Spleen (tissue), 11 donors: ENCODE data around the gene RUFY1. TPM values are rescaled to one million over a fixed set of nuclear protein-coding genes. Genes with fewer than 3 reads are reported as not detected.

Experiments
- DNase-seq: peaks from one replicate; pipeline ENCODE4 v3.0.0-alpha.2; 2020
- H3K27ac ChIP-seq, 8 donors: fragments of 200-600 bp; sonication (generic) in 7 of 8; 1 replicate in 4 of 8; 2 replicates in 4 of 8; pipeline versions ENCODE4 v1.5.0 to v1.8.0; 2016 to 2021; ENCODE audit warnings: inconsistent platforms in 4 of 8, mild to moderate bottlenecking in 4 of 8, moderate library complexity in 1 of 8
- H3K27me3 ChIP-seq, 7 donors: fragments of 200-600 bp; sonication (generic) in 6 of 7; replicated peaks in 1 of 7; 1 replicate in 4 of 7; 2 replicates in 3 of 7; pipeline versions ENCODE4 v1.5.0 to v1.8.0; 2016 to 2021; ENCODE audit warnings: inconsistent platforms in 3 of 7, mild to moderate bottlenecking in 1 of 7
- H3K36me3 ChIP-seq, 6 donors: fragments of 200-600 bp; sonication (generic) in 5 of 6; 1 replicate in 4 of 6; 2 replicates in 2 of 6; pipeline versions ENCODE4 v1.5.0 to v1.8.0; 2016 to 2021; ENCODE audit warnings: inconsistent platforms in 2 of 6
- H3K4me1 ChIP-seq, 6 donors: fragments of 200-600 bp; sonication (generic) in 5 of 6; 1 replicate in 3 of 6; 2 replicates in 3 of 6; pipeline versions ENCODE4 v1.5.0 to v1.8.0; 2016 to 2021; ENCODE audit warnings: inconsistent platforms in 3 of 6
- H3K4me3 ChIP-seq, 8 donors: fragments of 200-600 bp; sonication (generic) in 7 of 8; 1 replicate in 4 of 8; 2 replicates in 4 of 8; pipeline versions ENCODE4 v1.5.0 to v1.8.0; 2016 to 2021; ENCODE audit warnings: inconsistent platforms in 4 of 8, mild to moderate bottlenecking in 4 of 8, moderate library complexity in 2 of 8
- H3K9me3 ChIP-seq, 8 donors: fragments of 200-600 bp; sonication (generic) in 7 of 8; 1 replicate in 4 of 8; 2 replicates in 4 of 8; pipeline versions ENCODE4 v1.5.0 to v1.8.0; 2016 to 2021; ENCODE audit warnings: inconsistent platforms in 4 of 8
- POLR2A ChIP-seq, 3 donors: fragments of 450-650 bp; IDR thresholded peaks; one replicate each; pipeline ENCODE4 v1.5.1; 2017; ENCODE audit warnings: antibody characterized with exemption in 3 of 3, mild to moderate bottlenecking in 1 of 3
- POLR2AphosphoS5 ChIP-seq, 3 donors: sonication (generic); formaldehyde crosslinking; IDR thresholded peaks; one replicate each; pipeline ENCODE4 v1.5.1; 2017; ENCODE audit warnings: antibody characterized with exemption in 3 of 3
- WGBS, 5 donors: extraction: QIAGEN DNeasy Blood & Tissue Kit in 3 of 5; methylation state at CpG; one replicate each; pipeline versions ENCODE4 v1.1.5 to v1.1.7; 2013 to 2018; 5-methylcytosine and 5-hydroxymethylcytosine counted together
- intact Hi-C: fragments of 100-400 bp; cut with DNase I; formaldehyde crosslinking; loops from one replicate; pipeline ENCODE4 v1.15.0; 2023; ENCODE audit warnings: low total_unique reads
- polyA plus RNA-seq, 3 donors: library from polyadenylated mRNA; stranded (reverse); fragments of 200-250 nt; gene quantifications; one replicate each; pipeline ENCODE4 v1.2.1, GENCODE V29; 2013
- total RNA-seq, 7 donors: library from RNA; depleted of rRNA in 3 of 7; stranded (reverse); fragments of >200 nt in 3 of 7; fragmentation: NEBNext Ultra II Directional in 4 of 7; extraction: Animal tissue kit (Norgen Biotek cat#: 25700) in 4 of 7; gene quantifications; one replicate each; pipeline versions ENCODE4 v1.1.0 to v1.2.1, GENCODE V29; 2016 to 2021
- TF ChIP-seq, protein P1 (sequence below), 11 experiments: fragments of 200-600 bp in 7 of 11; fragments of 450-650 bp in 4 of 11; sonication (generic) in 4 of 11; IDR thresholded peaks in 8 of 11; conservative IDR thresholded peaks in 3 of 11; 1 replicate in 7 of 11; 2 replicates in 4 of 11; pipeline versions ENCODE4 v1.4.0 to v1.8.0; 2016 to 2021; ENCODE audit warnings: antibody characterized with exemption in 11 of 11, inconsistent platforms in 4 of 11, mild to moderate bottlenecking in 1 of 11
- donor health status: healthy with polysubstance abuse.
- donor health status: DM: no; HTN: no; CAD: no; lungs with moderate emphysema.
- donor health status: DM: no; HTN: no; CAD: no.
- donor health status: Bipolar disorder and iron deficiency.
- donor health status: healthy.
- donor health status: DM: no; HTN: no; CAD: no.
- donor health status: DM: yes; HTN: yes; CAD: no.

RUFY1 gene
- total and polyA plus RNA-seq, 10 donors = 33.9 to 89.6 (median 67.3) TPM

DNA sequence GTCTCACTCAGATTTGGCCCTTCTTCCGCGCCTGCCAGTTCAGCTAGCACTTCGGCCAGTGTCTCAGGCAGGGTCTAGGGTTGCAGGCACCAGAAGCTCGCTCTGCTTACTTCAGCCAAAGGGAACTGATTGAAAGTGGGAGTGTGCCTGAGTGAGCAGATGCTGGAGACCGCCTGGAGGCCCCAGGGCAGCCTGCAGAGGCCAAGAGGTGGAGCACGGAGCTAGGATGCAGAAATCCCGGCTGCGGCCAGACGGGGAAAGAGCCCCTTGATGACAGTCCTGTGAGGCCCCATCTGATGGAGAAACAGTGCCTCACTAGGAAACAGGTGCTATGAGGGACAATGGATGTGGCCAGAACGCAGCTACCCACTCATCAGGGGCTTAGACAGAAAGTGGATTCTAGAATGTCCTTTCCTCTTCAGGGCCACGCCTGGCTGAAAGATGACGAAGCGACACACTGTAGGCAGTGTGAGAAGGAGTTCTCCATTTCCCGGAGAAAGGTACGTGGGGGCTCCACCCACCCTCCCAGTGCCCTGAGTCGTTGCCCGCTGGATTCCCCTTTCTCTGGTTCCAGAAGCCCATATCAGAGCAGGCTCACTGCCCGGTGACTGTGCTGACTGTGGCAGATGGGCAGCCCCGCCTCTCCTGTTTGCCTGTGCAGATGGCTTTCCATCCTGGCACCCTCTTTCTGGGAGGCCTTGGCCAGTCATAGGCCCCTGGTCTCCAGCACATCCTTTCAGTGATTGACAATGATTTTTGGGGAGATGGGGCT is 57.0 kb downstream of the RUFY1 start:
- Histone ChIP-seq H3K4me1 (peaks cover 0 to 64% (median 30%) of the 10 kb centered on the region in 6 donors), H3K27ac (peak overlapping the region in 4 of 8 donors; percentile 27 to 65 (median 40)), H3K36me3 (peaks cover 0 to 100% (median 80%) of the 10 kb centered on the region in 6 donors), H3K4me3 (no peak overlapping the region), H3K9me3 (no peaks in the 10 kb centered on the region), H3K27me3 (no peaks in the 10 kb centered on the region)
- 76 to 83% (median 79%) methylated on average over 17 to 19 of the region's 19 CpGs for WGBS, 5 donors
- intact Hi-C loops = no loop called here
- DNase-seq = peak; percentile 74
- TF ChIP-seq POLR2AphosphoS5 (IDR thresholded peaks at IDR 0.05) = peak in 2 of 3 donors; percentile 6 to 67
- TF ChIP-seq POLR2A (IDR thresholded peaks at IDR 0.05) = no peak

DNA sequence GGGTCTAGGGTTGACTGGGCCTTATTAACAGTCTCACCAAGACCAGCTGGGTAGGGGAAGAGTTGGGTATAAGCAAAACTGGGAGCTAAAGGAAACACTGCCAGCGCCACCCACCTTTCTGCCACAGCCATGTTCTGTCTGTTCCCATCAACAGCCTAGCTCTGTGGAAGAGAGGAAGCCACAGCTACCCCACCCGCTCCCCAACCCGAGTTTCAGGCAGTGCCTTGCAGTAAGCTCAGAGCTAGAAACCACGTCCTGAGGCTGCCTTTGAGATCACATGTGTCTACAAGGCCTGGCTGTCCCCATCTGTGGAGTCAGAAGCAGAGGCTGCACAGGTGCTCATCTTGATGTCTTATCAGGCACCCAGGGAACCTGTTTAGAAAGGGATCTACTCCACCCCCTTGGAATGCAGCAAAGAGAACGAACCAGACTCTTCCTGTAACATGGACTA is 57.8 kb downstream of the RUFY1 start:
- intact Hi-C loops = no loop called here

DNA sequence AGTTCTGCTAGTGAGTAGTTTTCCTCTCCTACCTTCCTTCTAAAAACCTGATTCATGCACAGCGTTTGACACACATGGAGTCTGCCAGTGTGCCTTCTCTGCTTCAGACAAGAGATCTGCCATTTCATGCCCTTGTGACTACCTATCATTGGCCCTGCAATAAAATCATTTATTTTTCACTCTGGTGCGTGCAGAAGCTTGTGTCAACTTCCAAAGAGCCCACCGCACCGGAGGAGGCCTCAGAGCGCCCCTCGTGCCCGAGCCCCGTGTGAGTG is 59.4 kb downstream of the RUFY1 start:
- TF ChIP-seq, protein P1, sequence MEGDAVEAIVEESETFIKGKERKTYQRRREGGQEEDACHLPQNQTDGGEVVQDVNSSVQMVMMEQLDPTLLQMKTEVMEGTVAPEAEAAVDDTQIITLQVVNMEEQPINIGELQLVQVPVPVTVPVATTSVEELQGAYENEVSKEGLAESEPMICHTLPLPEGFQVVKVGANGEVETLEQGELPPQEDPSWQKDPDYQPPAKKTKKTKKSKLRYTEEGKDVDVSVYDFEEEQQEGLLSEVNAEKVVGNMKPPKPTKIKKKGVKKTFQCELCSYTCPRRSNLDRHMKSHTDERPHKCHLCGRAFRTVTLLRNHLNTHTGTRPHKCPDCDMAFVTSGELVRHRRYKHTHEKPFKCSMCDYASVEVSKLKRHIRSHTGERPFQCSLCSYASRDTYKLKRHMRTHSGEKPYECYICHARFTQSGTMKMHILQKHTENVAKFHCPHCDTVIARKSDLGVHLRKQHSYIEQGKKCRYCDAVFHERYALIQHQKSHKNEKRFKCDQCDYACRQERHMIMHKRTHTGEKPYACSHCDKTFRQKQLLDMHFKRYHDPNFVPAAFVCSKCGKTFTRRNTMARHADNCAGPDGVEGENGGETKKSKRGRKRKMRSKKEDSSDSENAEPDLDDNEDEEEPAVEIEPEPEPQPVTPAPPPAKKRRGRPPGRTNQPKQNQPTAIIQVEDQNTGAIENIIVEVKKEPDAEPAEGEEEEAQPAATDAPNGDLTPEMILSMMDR (IDR thresholded peaks at IDR 0.05 in 8 of 11, conservative IDR thresholded peaks at IDR 0.05 in 3 of 11) = no peak
- TF ChIP-seq POLR2AphosphoS5 (IDR thresholded peaks at IDR 0.05) (no peak), POLR2A (IDR thresholded peaks at IDR 0.05) (no peak)
- Histone ChIP-seq H3K4me3 (no peak overlapping the region), H3K36me3 (peaks cover 5 to 100% (median 88%) of the 10 kb centered on the region in 6 donors), H3K27me3 (no peaks in the 10 kb centered on the region), H3K9me3 (no peaks in the 10 kb centered on the region), H3K27ac (peak overlapping the region in 1 of 8 donors; percentile 30), H3K4me1 (peaks cover 0 to 74% (median 30%) of the 10 kb centered on the region in 6 donors)
- WGBS, 5 donors = 80 to 91% (median 85%) methylated on average over 7 to 8 of the region's 8 CpGs
- intact Hi-C loops = loop anchor here (10.0 kb wide), 1 partner anchor 55 kb away; the partner anchor contains the start of gene RUFY1
- no peak for DNase-seq

More for the DNA sequence above, 57.8 kb downstream of the RUFY1 start:
- Histone ChIP-seq H3K4me3 (no peak overlapping the region), H3K9me3 (no peaks in the 10 kb centered on the region), H3K27ac (peak overlapping the region in 4 of 8 donors; percentile 27 to 65 (median 40)), H3K27me3 (no peaks in the 10 kb centered on the region), H3K4me1 (peaks cover 0 to 71% (median 33%) of the 10 kb centered on the region in 6 donors), H3K36me3 (peaks cover 0 to 100% (median 80%) of the 10 kb centered on the region in 6 donors)
- peak; percentile 67 for DNase-seq
- WGBS, 5 donors = 21 to 41% (median 29%) methylated on average over 4 to 5 of the region's 5 CpGs
- TF ChIP-seq POLR2A (IDR thresholded peaks at IDR 0.05) (no peak), POLR2AphosphoS5 (IDR thresholded peaks at IDR 0.05) (peak in 2 of 3 donors; percentile 35 to 65)
- TF ChIP-seq, protein P1 (IDR thresholded peaks at IDR 0.05 in 8 of 11, conservative IDR thresholded peaks at IDR 0.05 in 3 of 11) = no peak

- Histone ChIP-seq H3K4me1 (peaks cover 3 to 77% (median 33%) of the 10 kb centered on the region in 6 donors), H3K9me3 (no peaks in the 10 kb centered on the region), H3K36me3 (peaks cover 5 to 100% (median 91%) of the 10 kb centered on the region in 6 donors), H3K4me3 (no peak overlapping the region), H3K27ac (peak overlapping the region in 2 of 8 donors; percentile 2 to 30), H3K27me3 (no peaks in the 10 kb centered on the region)
- peak; percentile 59 for DNase-seq
- 81 to 89% (median 83%) methylated on average over 22 to 23 of the region's 23 CpGs for WGBS, 5 donors
- intact Hi-C loops = loop anchor here (10.0 kb wide), 1 partner anchor 56 kb away; the partner anchor contains the start of gene RUFY1
- peak; percentile 58 to 83 (median 67) for TF ChIP-seq POLR2AphosphoS5 (IDR thresholded peaks at IDR 0.05)
- TF ChIP-seq, protein P1 (IDR thresholded peaks at IDR 0.05 in 8 of 11, conservative IDR thresholded peaks at IDR 0.05 in 3 of 11) = no peak
Observed at GRCh38 chr5:179610109-179610902, 60.0 kb downstream of the RUFY1 start.
